ENCODE measurements around the gene KCNJ12.

DNA sequence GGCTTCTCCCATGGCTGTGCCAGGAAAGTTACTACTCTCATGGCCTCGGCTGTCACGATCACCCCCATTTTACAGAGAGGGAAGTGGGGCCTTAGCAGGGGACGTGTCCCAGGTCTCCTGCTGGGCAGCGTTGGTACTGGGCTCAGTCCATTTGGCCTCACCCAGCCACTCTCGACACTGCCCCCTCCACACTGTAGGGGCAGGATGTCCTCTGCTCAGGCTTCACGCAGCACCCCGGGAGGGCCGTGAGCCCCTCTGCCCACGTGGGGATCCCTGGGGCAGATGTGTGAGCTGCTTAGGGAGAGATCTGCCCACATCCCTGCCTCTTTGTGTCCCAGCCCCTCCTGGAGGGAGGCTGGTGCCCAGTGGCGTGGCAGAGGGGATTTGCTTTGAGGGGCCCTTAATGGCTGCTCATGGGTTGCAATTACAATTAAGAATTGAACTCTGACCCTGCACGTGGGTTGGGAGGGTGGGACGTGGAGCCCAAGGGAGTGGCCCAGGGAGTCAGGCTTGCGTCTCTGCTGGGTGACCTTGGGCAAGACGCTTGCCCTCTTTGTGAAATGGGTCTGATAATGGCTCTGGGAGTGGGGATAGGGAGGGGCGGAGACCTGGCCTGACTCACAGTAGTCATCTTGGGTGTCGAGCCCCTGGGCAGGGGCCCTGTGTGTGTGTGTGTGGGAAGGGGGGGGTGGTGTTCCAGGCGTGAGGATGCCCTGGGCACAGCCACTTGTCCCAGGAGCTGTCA is 2.3 kb upstream of the KCNJ12 start:
- TF ChIP-seq POLR2AphosphoS5 (IDR thresholded peaks at IDR 0.05; ENCODE audit: low read depth, low read length) (no peak), TAF1 (IDR thresholded peaks at IDR 0.05; ENCODE audit: borderline replicate concordance, insufficient read depth, low read length) (no peak)

Data from PFSK-1 (cell line).